ENCODE data around the gene GPD2. TPM values are rescaled to one million over a fixed set of nuclear protein-coding genes. Genes with fewer than 3 reads are reported as not detected.

Gene GPD2
- 96.6 and 110 TPM in 2 replicates for total RNA-seq

DNA sequence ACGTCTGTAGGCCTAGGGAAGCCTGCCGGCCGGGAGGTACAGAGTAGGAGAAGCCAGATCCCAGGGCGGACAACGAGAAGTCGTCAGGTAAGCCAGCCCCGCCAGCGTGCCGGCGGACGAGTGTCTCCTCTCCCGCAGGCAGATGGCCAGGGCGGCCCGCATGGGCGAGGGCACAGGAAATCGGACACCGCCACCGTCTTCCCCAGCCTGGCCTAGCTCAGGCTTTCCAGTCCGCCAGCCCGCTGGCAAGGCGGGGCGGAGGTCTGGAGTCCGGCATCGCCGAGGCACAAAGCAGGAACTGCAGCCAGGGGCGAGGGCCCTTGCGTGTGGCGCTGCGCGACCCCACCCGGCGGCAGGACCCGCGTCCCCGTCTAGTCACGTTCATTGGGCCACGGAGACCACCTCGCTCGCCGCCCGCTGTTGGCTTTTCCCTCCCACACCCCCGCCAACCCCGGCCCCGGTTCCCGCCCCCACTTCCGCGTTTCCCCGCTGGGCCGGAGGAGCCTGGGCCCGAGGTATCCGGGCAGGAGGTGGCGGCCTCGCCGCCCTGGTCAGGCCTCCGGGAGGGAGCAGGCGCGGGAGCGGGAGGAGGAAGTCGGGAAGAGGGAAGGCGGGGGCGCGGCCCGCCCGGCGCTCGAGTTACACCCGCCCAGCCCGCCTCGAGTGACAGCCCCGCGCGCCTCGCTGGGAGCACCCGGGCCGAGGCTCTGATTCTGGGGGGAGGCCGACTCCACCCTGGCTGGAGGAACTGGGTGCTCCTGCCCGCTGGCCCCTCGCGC lies at the start of gene GPD2:
GPD2 (plus strand) TSS at position 662 of the 779 bp plus-strand sequence. CDS start 39,727 bp downstream, outside the sequence.

Other genes starting within 250 kb of the GPD2 start
- gene NR4A2, start 103.7 kb upstream of the GPD2 start, total RNA-seq = 1.0 and 1.4 TPM in 2 replicates

All from articular chondrocyte of knee joint (primary cell).